Measurements from ENCODE around the gene MAPK4.
A peak's percentile ranks its signal among the peaks of the same experiment; 100 is the strongest.

The MAPK4 gene

GRCh38 chr18:50627594-50628532 lies 68.0 kb downstream of the MAPK4 start:
- DNase-seq: no peak

GRCh38 chr18:50628533-50628905 lies 68.6 kb downstream of the MAPK4 start:
- DNase-seq: no peak

GRCh38 chr18:50629148-50629631 lies 69.3 kb downstream of the MAPK4 start:
- peak; percentile 27 for DNase-seq

- DNase-seq: no peak
Measured at GRCh38 chr18:50630895-50631294, 71.0 kb downstream of the MAPK4 start.

- no peak for DNase-seq
Measured at GRCh38 chr18:50632895-50633515, 73.1 kb downstream of the MAPK4 start.

- no peak for DNase-seq
Measured at GRCh38 chr18:50633992-50634391, 74.1 kb downstream of the MAPK4 start.

GRCh38 chr18:50636366-50637057 lies 76.6 kb downstream of the MAPK4 start:
- no peak for DNase-seq

- DNase-seq: no peak
Measured at GRCh38 chr18:50638016-50638883, 78.4 kb downstream of the MAPK4 start.

GRCh38 chr18:50638884-50639420 lies 79.1 kb downstream of the MAPK4 start:
- no peak for DNase-seq

- DNase-seq: no peak
Measured at GRCh38 chr18:50639711-50640110, 79.8 kb downstream of the MAPK4 start.

- no peak for DNase-seq
Measured at GRCh38 chr18:50642439-50642838, 82.6 kb downstream of the MAPK4 start.

GRCh38 chr18:50644146-50644545 lies 84.3 kb downstream of the MAPK4 start:
- DNase-seq: no peak

GRCh38 chr18:50644807-50645206 lies 84.9 kb downstream of the MAPK4 start:
- no peak for DNase-seq

GRCh38 chr18:50647237-50647636 lies 87.3 kb downstream of the MAPK4 start:
- no peak for DNase-seq

GRCh38 chr18:50647792-50648191 lies 87.9 kb downstream of the MAPK4 start:
- no peak for DNase-seq

GRCh38 chr18:50649821-50650220 lies 89.9 kb downstream of the MAPK4 start:
- DNase-seq: no peak

- no peak for DNase-seq
Measured at GRCh38 chr18:50651334-50651733, 91.4 kb downstream of the MAPK4 start.

GRCh38 chr18:50653402-50654093 lies 93.7 kb downstream of the MAPK4 start:
- DNase-seq: no peak

- DNase-seq: no peak
Measured at GRCh38 chr18:50654211-50654610, 94.3 kb downstream of the MAPK4 start.

GRCh38 chr18:50654658-50655550 lies 95.0 kb downstream of the MAPK4 start:
- DNase-seq: no peak

- DNase-seq: no peak
Measured at GRCh38 chr18:50656396-50656795, 96.5 kb downstream of the MAPK4 start.

Data from NCI-H2081 treated with DMSO at 0.1 percent for 48 hours (cell line).